Activated naive CD8-positive, alpha-beta T cell treated with anti-CD3 and anti-CD28 coated beads for 36 hours (primary cell): ENCODE measurements around the gene DNAJA1. TPM values are rescaled to one million over a fixed set of nuclear protein-coding genes. Genes with fewer than 3 reads are reported as not detected.
"Not testable (repeated sequence)": the region's sequence is repeated elsewhere in the genome, so short reads cannot be mapped to it uniquely, and the experiment has no call there.

Experiments used
- DNase-seq: peaks from one replicate; pipeline ENCODE4 v3.0.0; 2021
- H3K27ac Mint-ChIP-seq: one replicate; pipeline ENCODE4 v1.8.0; 2022; ENCODE audit warnings: mild to moderate bottlenecking, moderate library complexity, mixed read lengths
- H3K27me3 Mint-ChIP-seq: one replicate; pipeline ENCODE4 v1.8.0; 2022; ENCODE audit warnings: mild to moderate bottlenecking, mixed read lengths
- H3K36me3 Mint-ChIP-seq: one replicate; pipeline ENCODE4 v1.8.0; 2021; ENCODE audit warnings: mild to moderate bottlenecking, mixed read lengths
- H3K4me1 Mint-ChIP-seq: one replicate; pipeline ENCODE4 v1.8.0; 2021; ENCODE audit warnings: mixed read lengths
- H3K4me3 Mint-ChIP-seq: one replicate; pipeline ENCODE4 v1.8.0; 2022; ENCODE audit warnings: mild to moderate bottlenecking, moderate library complexity, mixed read lengths
- H3K9me3 Mint-ChIP-seq: one replicate; pipeline ENCODE4 v1.8.0; 2022; ENCODE audit warnings: mixed read lengths
- total RNA-seq, 2 experiments: library from RNA; stranded (reverse); gene quantifications; one replicate each; pipeline ENCODE4 v1.2.3, GENCODE V29; 2021

Gene DNAJA1
- 100 to 1,000 TPM; 222 to 223 TPM for total RNA-seq

DNA sequence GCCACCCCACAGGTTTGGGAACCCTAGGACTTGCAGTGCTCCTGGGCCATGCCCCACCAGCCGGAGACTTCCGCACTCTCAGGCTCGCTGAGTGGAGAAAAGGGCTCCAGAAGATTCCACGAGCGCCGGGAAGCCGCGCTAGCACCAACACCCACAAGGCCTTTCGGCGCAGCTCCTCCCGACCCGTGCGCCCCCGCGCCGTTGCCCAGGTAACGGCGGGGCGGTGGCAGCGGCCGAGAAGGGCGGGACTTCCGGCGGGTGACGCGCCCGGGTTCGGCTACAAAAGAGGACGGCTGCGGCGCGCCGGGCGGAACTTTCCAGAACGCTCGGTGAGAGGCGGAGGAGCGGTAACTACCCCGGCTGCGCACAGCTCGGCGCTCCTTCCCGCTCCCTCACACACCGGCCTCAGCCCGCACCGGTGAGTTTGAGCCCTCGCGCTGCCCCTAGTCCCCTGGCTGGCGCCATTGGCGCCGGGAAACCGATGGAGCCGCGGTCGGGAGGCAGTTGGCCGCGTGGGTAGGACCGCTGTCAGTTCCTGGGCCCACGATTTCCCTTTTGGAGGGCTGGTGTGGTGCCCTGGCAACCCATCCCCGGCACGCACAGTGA lies at the start of gene DNAJA1:
DNAJA1 (plus strand) TSS at position 308 of the 606 bp plus-strand sequence. CDS start 1,212 bp downstream, outside the sequence.
- peak; percentile 97 for DNase-seq
- Mint-ChIP-seq H3K4me3 (peak within 1 kb of the TSS; percentile 94), H3K4me1 (peaks cover 58% of the 10 kb centered on the region), H3K9me3 (no peaks in the 10 kb centered on the region), H3K27ac (peak within 1 kb of the TSS; percentile 94), H3K27me3 (no peaks in the 10 kb centered on the region), H3K36me3 (peaks cover 66% of the 10 kb centered on the region)

GRCh38 chr9:32978051-32978450 lies 47.0 kb upstream of the DNAJA1 start:
- H3K27ac Mint-ChIP-seq, result no peak overlapping the region
- no peaks in the 10 kb centered on the region for H3K4me1 Mint-ChIP-seq
- H3K36me3 Mint-ChIP-seq, result peaks cover 25% of the 10 kb centered on the region
- H3K27me3 Mint-ChIP-seq, result no peaks in the 10 kb centered on the region
- no peak overlapping the region for H3K4me3 Mint-ChIP-seq
- DNase-seq, result no peak
- H3K9me3 Mint-ChIP-seq, result no peaks in the 10 kb centered on the region

DNA sequence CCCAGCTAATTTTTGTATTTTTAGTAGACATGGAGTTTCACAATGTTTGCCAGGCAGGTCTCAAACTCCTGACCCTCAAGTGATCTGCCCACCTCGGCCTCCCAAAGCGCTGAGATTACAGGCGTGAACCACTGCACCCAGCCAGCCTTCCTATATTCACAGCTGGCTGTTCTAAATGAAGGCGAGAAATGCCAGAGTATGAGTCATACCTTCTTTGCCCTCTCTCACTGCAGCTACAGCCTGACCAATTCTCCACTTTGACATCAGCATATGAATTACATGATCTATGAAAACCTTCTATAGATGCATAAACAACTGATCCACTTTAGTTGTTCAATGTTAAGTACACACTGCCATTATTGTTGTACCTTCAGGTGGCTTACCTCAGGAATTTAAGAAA lies 38.1 kb upstream of the DNAJA1 start:
- no peak overlapping the region for H3K27ac Mint-ChIP-seq
- peaks cover 34% of the 10 kb centered on the region for H3K36me3 Mint-ChIP-seq

GRCh38 chr9:32989660-32990059 lies 35.4 kb upstream of the DNAJA1 start:
- H3K36me3 Mint-ChIP-seq, result peaks cover 36% of the 10 kb centered on the region
- peaks cover 8% of the 10 kb centered on the region for H3K4me1 Mint-ChIP-seq

More for the DNA sequence above, 38.1 kb upstream of the DNAJA1 start:
- Mint-ChIP-seq H3K27me3 (no peaks in the 10 kb centered on the region), H3K4me3 (no peak overlapping the region), H3K9me3 (no peaks in the 10 kb centered on the region), H3K4me1 (peaks cover 5% of the 10 kb centered on the region)
- DNase-seq, result no peak

GRCh38 chr9:32991897-32992594 lies 33.0 kb upstream of the DNAJA1 start:
- no peak for DNase-seq
- H3K9me3 Mint-ChIP-seq, result no peaks in the 10 kb centered on the region
- H3K36me3 Mint-ChIP-seq, result peaks cover 35% of the 10 kb centered on the region
- no peak overlapping the region for H3K27ac Mint-ChIP-seq
- H3K4me1 Mint-ChIP-seq, result peaks cover 8% of the 10 kb centered on the region
- H3K4me3 Mint-ChIP-seq, result no peak overlapping the region
- H3K27me3 Mint-ChIP-seq, result no peaks in the 10 kb centered on the region

More at GRCh38 chr9:32989660-32990059, 35.4 kb upstream of the DNAJA1 start:
- no peak for DNase-seq
- no peaks in the 10 kb centered on the region for H3K27me3 Mint-ChIP-seq
- H3K27ac Mint-ChIP-seq, result no peak overlapping the region
- H3K4me3 Mint-ChIP-seq, result no peak overlapping the region
- H3K9me3 Mint-ChIP-seq, result no peaks in the 10 kb centered on the region

- H3K9me3 Mint-ChIP-seq, result no peaks in the 10 kb centered on the region
- peaks cover 35% of the 10 kb centered on the region for H3K36me3 Mint-ChIP-seq
- H3K4me3 Mint-ChIP-seq, result no peak overlapping the region
- H3K27me3 Mint-ChIP-seq, result no peaks in the 10 kb centered on the region
- H3K4me1 Mint-ChIP-seq, result peaks cover 12% of the 10 kb centered on the region
- DNase-seq, result no peak
- H3K27ac Mint-ChIP-seq, result no peak overlapping the region
Measured at GRCh38 chr9:32992595-32993238, 32.4 kb upstream of the DNAJA1 start.

- DNase-seq, result peak; percentile 35
- H3K27ac Mint-ChIP-seq, result peak overlapping the region; percentile 92
Measured at GRCh38 chr9:33000682-33001055, 24.4 kb upstream of the DNAJA1 start.

DNA sequence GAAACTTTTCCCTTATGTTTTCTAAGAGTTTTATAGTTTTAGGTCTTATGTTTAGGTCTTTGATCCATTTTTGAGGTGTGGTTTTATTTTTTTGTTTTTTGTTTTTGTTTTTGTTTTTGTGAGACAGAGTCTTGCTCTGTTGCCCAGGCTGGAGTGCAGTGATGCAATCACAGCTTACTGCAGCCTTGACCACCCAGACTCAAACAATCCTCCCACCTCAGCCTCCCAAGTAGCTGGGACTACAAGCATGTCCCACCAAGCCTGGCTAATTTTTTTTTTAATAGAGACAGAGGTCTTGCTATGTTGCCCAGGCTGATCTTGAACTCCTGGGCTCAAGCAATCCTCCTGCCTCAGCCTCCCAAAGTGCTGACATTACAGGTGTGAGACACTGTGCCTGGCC lies 19.7 kb upstream of the DNAJA1 start:
- not testable (repeated sequence) for H3K27me3 Mint-ChIP-seq, H3K4me3 Mint-ChIP-seq, H3K9me3 Mint-ChIP-seq, H3K27ac Mint-ChIP-seq, H3K36me3 Mint-ChIP-seq, DNase-seq, H3K4me1 Mint-ChIP-seq

More at GRCh38 chr9:33000682-33001055, 24.4 kb upstream of the DNAJA1 start:
- not testable (repeated sequence) for H3K9me3 Mint-ChIP-seq, H3K27me3 Mint-ChIP-seq
- H3K4me1 Mint-ChIP-seq, result peaks cover 34% of the 10 kb centered on the region
- peaks cover 30% of the 10 kb centered on the region for H3K36me3 Mint-ChIP-seq
- H3K4me3 Mint-ChIP-seq, result peak overlapping the region; percentile 94

- no peak for DNase-seq
- Mint-ChIP-seq H3K4me1 (peaks cover under 1% of the 10 kb centered on the region), H3K27me3 (no peaks in the 10 kb centered on the region), H3K36me3 (no peaks in the 10 kb centered on the region), H3K4me3 (no peak overlapping the region), H3K27ac (no peak overlapping the region), H3K9me3 (no peaks in the 10 kb centered on the region)
Measured at GRCh38 chr9:33007755-33008154, 17.3 kb upstream of the DNAJA1 start.

- Mint-ChIP-seq H3K4me3 (no peak overlapping the region), H3K27me3 (no peaks in the 10 kb centered on the region), H3K36me3 (no peaks in the 10 kb centered on the region), H3K27ac (no peak overlapping the region), H3K9me3 (no peaks in the 10 kb centered on the region), H3K4me1 (no peaks in the 10 kb centered on the region)
- DNase-seq, result no peak
Measured at GRCh38 chr9:33011831-33012230, 13.2 kb upstream of the DNAJA1 start.

DNA sequence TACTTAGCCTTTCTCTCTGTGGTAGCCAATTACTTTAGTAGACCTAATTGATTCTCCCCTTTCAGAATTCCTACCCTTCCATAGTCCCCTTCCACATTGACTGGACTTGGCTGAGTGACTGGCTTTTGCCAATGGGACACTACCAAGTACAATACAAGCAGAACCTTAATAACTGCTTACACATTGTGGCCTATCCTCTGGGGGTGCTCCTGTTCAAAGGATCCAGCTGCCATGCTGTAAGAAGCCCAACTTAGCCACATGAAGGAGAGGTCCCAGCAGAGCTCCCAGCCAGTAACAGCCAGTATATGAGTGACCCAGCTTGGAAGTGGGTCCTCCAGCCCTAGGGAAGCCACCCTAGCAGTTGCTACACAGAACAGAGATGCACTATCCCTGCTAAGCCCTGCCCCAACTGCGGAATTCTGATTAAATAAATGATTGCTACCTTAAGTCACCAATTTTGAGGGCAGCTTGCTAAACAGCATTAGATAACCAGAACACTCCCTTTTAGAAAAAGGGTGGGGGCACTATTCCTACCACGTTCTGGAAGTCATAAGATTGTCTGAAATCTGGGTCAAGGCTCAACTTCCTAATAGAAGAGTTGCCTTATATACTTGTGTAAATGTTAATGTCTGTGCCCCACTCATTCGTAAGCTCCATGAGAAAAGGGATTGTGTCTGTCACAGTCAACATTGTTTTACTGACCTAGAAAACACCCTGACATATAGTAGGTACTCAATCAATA lies 12.6 kb upstream of the DNAJA1 start:
- Mint-ChIP-seq H3K9me3 (no peaks in the 10 kb centered on the region), H3K27me3 (no peaks in the 10 kb centered on the region), H3K27ac (no peak overlapping the region), H3K36me3 (no peaks in the 10 kb centered on the region), H3K4me3 (no peak overlapping the region), H3K4me1 (no peaks in the 10 kb centered on the region)
- DNase-seq, result no peak

DNA sequence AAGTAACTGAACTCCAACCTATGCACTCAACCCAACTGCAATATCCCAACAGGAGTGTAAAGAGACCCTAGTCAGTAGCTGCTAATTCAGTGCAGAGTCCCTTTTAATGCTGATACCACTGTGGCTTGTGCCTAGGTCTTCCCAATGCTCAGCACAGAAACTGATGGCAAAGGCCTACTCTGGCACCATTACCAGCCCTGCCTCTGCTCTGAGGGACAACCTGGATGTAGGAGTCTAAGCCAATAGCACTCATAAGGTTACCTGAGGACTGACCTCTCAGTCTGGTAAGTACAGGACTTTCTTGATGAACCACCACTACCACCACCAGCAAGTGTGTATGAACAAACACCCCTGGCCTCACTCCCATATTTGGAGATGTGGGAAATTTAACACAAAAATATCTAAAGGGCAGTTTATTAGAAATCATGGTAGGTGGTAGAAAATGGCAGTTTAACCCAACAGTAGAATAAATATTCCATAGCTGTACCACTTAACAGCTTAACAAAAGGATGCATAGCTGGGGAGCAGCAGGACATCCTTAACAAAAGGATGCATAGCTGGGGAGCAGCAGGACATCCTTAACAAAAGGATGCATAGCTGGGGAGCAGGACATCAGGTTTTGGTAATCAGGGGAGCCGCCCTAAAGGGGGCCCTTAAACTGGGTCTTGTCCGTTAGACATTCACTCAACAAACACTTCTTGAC lies 11.0 kb upstream of the DNAJA1 start:
- Mint-ChIP-seq H3K27ac (no peak overlapping the region), H3K4me1 (no peaks in the 10 kb centered on the region), H3K9me3 (no peaks in the 10 kb centered on the region), H3K4me3 (no peak overlapping the region), H3K27me3 (no peaks in the 10 kb centered on the region), H3K36me3 (no peaks in the 10 kb centered on the region)
- no peak for DNase-seq

- no peaks in the 10 kb centered on the region for H3K4me1 Mint-ChIP-seq
- no peak overlapping the region for H3K4me3 Mint-ChIP-seq
- H3K9me3 Mint-ChIP-seq, result no peaks in the 10 kb centered on the region
- H3K27ac Mint-ChIP-seq, result no peak overlapping the region
- no peaks in the 10 kb centered on the region for H3K36me3 Mint-ChIP-seq
- H3K27me3 Mint-ChIP-seq, result no peaks in the 10 kb centered on the region
- DNase-seq, result no peak
Measured at GRCh38 chr9:33014665-33015014, 10.4 kb upstream of the DNAJA1 start.

DNA sequence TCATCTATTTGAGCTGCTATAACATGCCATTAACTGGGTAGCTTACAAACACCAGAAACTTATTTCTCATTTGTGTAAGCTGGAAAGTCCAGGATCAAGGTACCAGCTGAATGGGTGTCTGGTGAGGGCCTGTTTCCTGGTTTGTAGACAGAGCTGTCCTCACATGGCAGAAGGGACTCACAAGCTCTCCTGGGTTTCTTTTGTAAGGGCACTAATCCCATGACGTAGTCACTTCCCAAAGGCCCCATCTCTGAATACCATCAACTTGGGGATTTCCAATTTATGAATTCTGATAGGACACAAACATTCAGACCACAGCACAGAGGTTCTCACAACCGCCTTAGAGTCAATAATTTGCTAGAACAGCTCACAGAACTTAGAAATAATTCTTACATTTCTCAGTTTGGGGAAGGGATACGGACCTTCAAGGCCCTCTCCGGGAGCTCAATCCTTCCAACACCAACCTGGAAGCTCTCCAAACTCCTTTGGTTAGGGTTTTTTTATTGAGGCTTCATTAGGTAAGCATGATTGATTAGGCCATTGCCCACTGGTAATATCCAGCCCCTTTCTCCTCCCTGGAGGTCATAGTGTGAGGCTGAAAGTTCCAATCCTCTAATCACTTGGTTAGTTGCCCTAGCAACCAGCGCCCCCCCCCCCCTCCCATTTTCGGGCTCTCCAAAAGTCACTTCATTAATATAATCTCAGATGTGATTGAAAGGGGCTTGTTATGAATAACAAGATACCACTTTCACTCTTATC lies 7.6 kb upstream of the DNAJA1 start:
- Mint-ChIP-seq H3K4me1 (peaks cover 9% of the 10 kb centered on the region), H3K4me3 (no peak overlapping the region), H3K27ac (no peak overlapping the region), H3K36me3 (peaks cover 7% of the 10 kb centered on the region), H3K27me3 (no peaks in the 10 kb centered on the region), H3K9me3 (no peaks in the 10 kb centered on the region)
- no peak for DNase-seq
